A549 treated with CpdA at 1 μM for 4 hours (cell line): ENCODE measurements around the gene TMEM26. TPM values are rescaled to one million over a fixed set of nuclear protein-coding genes. Genes with fewer than 3 reads are reported as not detected.

Source experiments
- total RNA-seq: library from RNA; stranded (reverse); fragments of 200-300 nt; extraction: Qiagen RNA extraction; gene quantifications from 5 replicates; pipeline ENCODE4 v1.2.3, GENCODE V29; 2022; ENCODE audit warnings: low read depth

TMEM26 gene
- total RNA-seq, result 0.06 to 0.13 TPM (median 0.10 TPM) in 4 of 5 replicates, not detected in the other

GRCh38 chr10:61452655-61453641 is at the start of gene TMEM26:
TSS of gene TMEM26 (minus strand) at chr10:61453381. CDS start at chr10:61453081, 300 bp downstream.

Other genes starting within 250 kb of the TMEM26 start
- gene CABCOCO1, start 209.5 kb upstream of the TMEM26 start, total RNA-seq, result 0.14 to 1.5 TPM (median 0.54 TPM) in 5 replicates